HCT116 (cell line): ENCODE results near the gene PVR. TPM values are rescaled to one million over a fixed set of nuclear protein-coding genes. Genes with fewer than 3 reads are reported as not detected.
A peak's percentile ranks its signal among the peaks of the same experiment; 100 is the strongest.

ENCODE experiments used
- ATAC-seq: fragments of 200-7000 bp; cut with Tn5 transposase; 2 replicates; pipeline ENCODE4 v1.9.1; 2020; ENCODE audit warnings: mild to moderate bottlenecking, moderate library complexity
- BruUV-seq: library from RNA; stranded (reverse); fragments of 400-500 nt; replicated peaks from 2 replicates; lab custom pipeline; 2021; lab: Mats Ljungman, UMichigan
- CTCF ChIA-PET: fragments of 300-600 bp; sonication (Branson Sonifier 250); formaldehyde crosslinking; loops from one replicate; lab custom pipeline; 2021; ENCODE audit warnings: antibody characterized with exemption; lab: Charles Lee
- POLR2A ChIA-PET: fragments of 300-600, 350-600 bp; sonication (Branson Sonifier 250); formaldehyde crosslinking; loops from one replicate; lab custom pipeline; 2021; ENCODE audit warnings: antibody characterized with exemption; lab: Charles Lee
- RAD21 ChIA-PET, 2 experiments: fragments of 300-600 bp; sonication (Branson Sonifier 250); formaldehyde crosslinking; loops; one replicate each; lab custom pipeline; 2023; ENCODE audit warnings: low total read pairs in 2 of 2; ENCODE audit not compliant: uncharacterized antibody in 2 of 2, unreplicated experiment in 2 of 2, low non-redundant PET in 1 of 2; lab: Charles Lee
- DNase-seq: peaks from one replicate; pipeline ENCODE4 v3.0.0-alpha.2; 2010; ENCODE audit warnings: low read depth, low spot score
- H2AFZ ChIP-seq: fragments of 200-600 bp; shearing (Covaris generic), sonication (generic); 2 replicates; pipeline ENCODE4 v1.6.1; 2017; ENCODE audit warnings: low read depth, mixed run types, mixed read lengths, antibody characterized with exemption, low read length; ENCODE audit not compliant: poor library complexity, severe bottlenecking
- H3K27ac ChIP-seq: 2 replicates; pipeline ENCODE4 v1.5.1; 2012; ENCODE audit warnings: low read depth, low read length
- H3K27me3 ChIP-seq: fragments of 200-600 bp; sonication (generic); 2 replicates; pipeline ENCODE4 v1.6.1; 2016; ENCODE audit warnings: mixed run types, low read length, mixed read lengths; ENCODE audit not compliant: insufficient read depth
- H3K36me3 ChIP-seq, 2 experiments: fragments of 200-500 bp in 1 of 2; fragments of 200-600 bp in 1 of 2; sonication (Bioruptor generic) in 1 of 2; sonication (generic) in 1 of 2; 2 replicates each; pipeline versions ENCODE4 v1.5.1 to v1.6.1; 2014 to 2016; ENCODE audit warnings: low read length in 2 of 2, inconsistent platforms in 1 of 2, mixed read lengths in 1 of 2, mixed run types in 1 of 2; ENCODE audit not compliant: insufficient read depth in 2 of 2, control insufficient read depth in 1 of 2
- H3K4me1 ChIP-seq, 2 experiments: fragments of 200-600 bp in 1 of 2; sonication (generic) in 1 of 2; 2 replicates each; pipeline versions ENCODE4 v1.5.1 to v1.6.1; 2012 to 2017; ENCODE audit warnings: low read length in 2 of 2, inconsistent platforms in 1 of 2, mild to moderate bottlenecking in 1 of 2, mixed read lengths in 1 of 2, mixed run types in 1 of 2, moderate library complexity in 1 of 2; ENCODE audit not compliant: insufficient read depth in 2 of 2, control insufficient read depth in 1 of 2
- H3K4me2 ChIP-seq: fragments of 200-600 bp; sonication (generic); 2 replicates; pipeline ENCODE4 v1.6.1; 2017; ENCODE audit warnings: mixed run types, low read length, mixed read lengths
- H3K4me3 ChIP-seq, 2 experiments: fragments of 200-600 bp in 1 of 2; sonication (generic) in 1 of 2; replicated peaks in 1 of 2; 2 replicates each; pipeline ENCODE4 v1.5.1; 2011 to 2016; ENCODE audit warnings: low read length in 2 of 2, control low read depth in 1 of 2, low read depth in 1 of 2, mild to moderate bottlenecking in 1 of 2, mixed read lengths in 1 of 2, mixed run types in 1 of 2
- H3K79me2 ChIP-seq: fragments of 200-600 bp; sonication (generic); 2 replicates; pipeline ENCODE4 v1.6.1; 2017; ENCODE audit warnings: mild to moderate bottlenecking, mixed run types, low read length, moderate library complexity, mixed read lengths; ENCODE audit not compliant: insufficient read depth
- H3K9ac ChIP-seq: fragments of 200-600 bp; sonication (generic); 2 replicates; pipeline ENCODE4 v1.6.1; 2016; ENCODE audit warnings: low read length, mixed read lengths
- H3K9me2 ChIP-seq: fragments of 200-600 bp; sonication (generic), shearing (Covaris generic); 2 replicates; pipeline ENCODE4 v1.6.1; 2017; ENCODE audit warnings: mixed run types, mild to moderate bottlenecking, moderate library complexity; ENCODE audit not compliant: insufficient read depth
- H3K9me3 ChIP-seq, 2 experiments: fragments of 200-500 bp in 1 of 2; fragments of 200-600 bp in 1 of 2; sonication (Bioruptor generic) in 1 of 2; sonication (generic) in 1 of 2; 2 replicates each; pipeline ENCODE4 v1.6.1; 2014 to 2017; ENCODE audit warnings: low read length in 2 of 2, mixed read lengths in 2 of 2, inconsistent platforms in 1 of 2, low read depth in 1 of 2, mild to moderate bottlenecking in 1 of 2, mixed run types in 1 of 2, moderate library complexity in 1 of 2; ENCODE audit not compliant: control insufficient read depth in 1 of 2, insufficient read depth in 1 of 2
- H4K20me1 ChIP-seq: fragments of 200-600 bp; sonication (generic), shearing (Covaris generic); 2 replicates; pipeline ENCODE4 v1.6.1; 2017; ENCODE audit warnings: mixed run types, mild to moderate bottlenecking, moderate library complexity; ENCODE audit not compliant: insufficient read depth
- CEBPB ChIP-seq: IDR thresholded peaks from 2 replicates; pipeline ENCODE4 v1.6.1; 2012; ENCODE audit warnings: low read depth
- ELF1 ChIP-seq: IDR thresholded peaks from 2 replicates; pipeline ENCODE4 v1.6.1; 2012; ENCODE audit warnings: low read depth, borderline replicate concordance
- EZH2 ChIP-seq: fragments of 200-600 bp; sonication (generic); IDR thresholded peaks from 2 replicates; pipeline ENCODE4 v1.6.1; 2017; ENCODE audit warnings: antibody characterized with exemption, mixed run types
- JUND ChIP-seq: IDR thresholded peaks from 2 replicates; pipeline ENCODE4 v1.6.1; 2012
- MAX ChIP-seq: IDR thresholded peaks from 2 replicates; pipeline ENCODE4 v1.6.1; 2012
- POLR2A ChIP-seq: IDR thresholded peaks from 2 replicates; pipeline ENCODE4 v1.7.0; 2011; ENCODE audit warnings: borderline replicate concordance; ENCODE audit not compliant: insufficient read depth, insufficient read length; ENCODE audit errors: extremely low read depth
- POLR2AphosphoS5 ChIP-seq: IDR thresholded peaks from 2 replicates; pipeline ENCODE4 v1.6.1; 2011; ENCODE audit warnings: mild to moderate bottlenecking, low read depth, low read length, moderate library complexity
- RAD21 ChIP-seq: IDR thresholded peaks from 2 replicates; pipeline ENCODE4 v1.6.1; 2012; ENCODE audit warnings: low read depth, mild to moderate bottlenecking
- REST ChIP-seq: IDR thresholded peaks from 2 replicates; pipeline ENCODE4 v1.6.1; 2012; ENCODE audit warnings: low read depth
- SIN3A ChIP-seq: IDR thresholded peaks from 2 replicates; pipeline ENCODE4 v1.6.1; 2012; ENCODE audit warnings: low read depth
- SP1 ChIP-seq: IDR thresholded peaks from 2 replicates; pipeline ENCODE4 v1.6.1; 2012; ENCODE audit warnings: low read depth
- SRF ChIP-seq: IDR thresholded peaks from 2 replicates; pipeline ENCODE4 v1.6.1; 2012; ENCODE audit warnings: low read depth
- TCF7L2 ChIP-seq: IDR thresholded peaks from 2 replicates; pipeline ENCODE4 v1.7.0; 2011; ENCODE audit warnings: borderline replicate concordance, inconsistent platforms; ENCODE audit not compliant: insufficient read depth, insufficient read length; ENCODE audit errors: extremely low read depth
- ZBTB33 ChIP-seq: IDR thresholded peaks from 2 replicates; pipeline ENCODE4 v1.6.1; 2011; ENCODE audit warnings: mild to moderate bottlenecking, low read length, moderate library complexity; ENCODE audit not compliant: insufficient replicate concordance; ENCODE audit errors: extremely low read depth
- ZFX ChIP-seq: fragments of 450-650 bp; IDR thresholded peaks from 2 replicates; pipeline ENCODE4 v1.6.1; 2017
- ZNF274 ChIP-seq: fragments of 200-500 bp; sonication (Bioruptor generic); IDR thresholded peaks from 2 replicates; pipeline ENCODE4 v1.6.1; 2014; ENCODE audit warnings: mild to moderate bottlenecking, low read depth, low read length, inconsistent platforms
- intact Hi-C: fragments of 100-400 bp; cut with micrococcal nuclease; formaldehyde crosslinking; loops from 2 replicates; pipeline ENCODE4 v1.10.0; 2022
- total RNA-seq: library from RNA; stranded (reverse); gene quantifications from one replicate; pipeline ENCODE4 v1.2.1, GENCODE V29; 2021; ENCODE audit not compliant: unreplicated experiment

PVR gene
- total RNA-seq, 1 experiment from 2014 or later, result 62.0 TPM

GRCh38 chr19:44637390-44637764 lies 6.3 kb upstream of the PVR start:
- no peak overlapping the region for H3K27ac ChIP-seq
- RAD21 ChIA-PET, result no interaction called here
- no TSS peak for BruUV-seq
- TF ChIP-seq JUND (no peak), POLR2AphosphoS5 (no peak), MAX (no peak), REST (no peak), ZFX (no peak), TCF7L2 (no peak), RAD21 (no peak), CEBPB (no peak), EZH2 (no peak), ZBTB33 (no peak), SP1 (no peak), POLR2A (no peak), SRF (no peak), ZNF274 (no peak), SIN3A (no peak), ELF1 (no peak)
- TF ChIP-seq, all 23 proteins: peak for 0
- H3K9me2 ChIP-seq, result no peaks in the 10 kb centered on the region
- H3K9ac ChIP-seq, result 0 out of 2 replicates have a peak overlapping the region, but pooled peaks have one; percentile 7
- H3K9me3 ChIP-seq, result no peaks in the 10 kb centered on the region
- no peaks in the 10 kb centered on the region for H3K79me2 ChIP-seq
- H3K4me1 ChIP-seq, result peaks cover 0 to 23% of the 10 kb centered on the region in 2 experiments; a peak in 3 of 4 replicates
- ChIA-PET CTCF (interaction anchor here (1.0 kb wide), 1 partner anchor 55 kb away, joined by 3 read pairs; no protein-coding TSS in a partner anchor), POLR2A (interaction anchor here (0.6 kb wide), 1 partner anchor 34 kb away, joined by 3 read pairs; no protein-coding TSS in a partner anchor)
- intact Hi-C loops, result no loop called here
- no peak overlapping the region for H2AFZ ChIP-seq
- H3K4me3 ChIP-seq, result no peak overlapping the region
- peak overlapping the region; percentile 37 for H3K4me2 ChIP-seq
- H3K27me3 ChIP-seq, result no peaks in the 10 kb centered on the region
- DNase-seq (no peak), ATAC-seq (no peak)
- H4K20me1 ChIP-seq, result no peaks in the 10 kb centered on the region
- H3K36me3 ChIP-seq, result 0 out of 4 replicates have a peak, but pooled peaks cover 0 to 4% of the 10 kb centered on the region in 2 experiments
